GM10847 (cell line): ENCODE results near the gene OPTN.
A peak's percentile ranks its signal among the peaks of the same experiment; 100 is the strongest.

Experiments
- POLR2A ChIP-seq: IDR thresholded peaks from 2 replicates; pipeline ENCODE4 v1.6.1; 2011; ENCODE audit not compliant: insufficient read length; ENCODE audit errors: extremely low read depth

OPTN gene

GRCh38 chr10:13144814-13145213 is 44.9 kb downstream of the OPTN start:
- TF ChIP-seq POLR2A, result no peak

DNA sequence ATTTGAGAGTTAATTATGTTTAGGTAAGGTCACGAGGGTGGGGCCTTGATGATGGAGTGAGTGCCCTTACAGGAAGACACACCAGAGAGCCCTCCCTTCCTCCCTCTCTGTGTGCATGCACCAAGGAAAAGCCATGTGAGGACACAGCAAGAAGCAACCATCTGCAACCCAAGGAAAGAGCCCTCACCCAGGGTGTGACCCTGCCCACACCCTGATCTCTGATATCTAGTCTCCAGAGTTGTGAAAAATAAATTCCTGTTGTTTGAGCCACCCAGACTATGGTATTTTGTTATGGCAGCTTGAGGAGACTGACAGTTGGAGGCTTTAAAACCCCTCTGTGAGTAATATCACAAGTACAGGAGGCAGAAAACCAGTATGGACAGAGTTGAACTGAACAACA is 46.4 kb downstream of the OPTN start:
- TF ChIP-seq POLR2A, result no peak

- TF ChIP-seq POLR2A, result no peak
Measured at GRCh38 chr10:13147161-13147560, 47.2 kb downstream of the OPTN start.

GRCh38 chr10:13152296-13152695 is 52.3 kb downstream of the OPTN start:
- no peak for TF ChIP-seq POLR2A

- no peak for TF ChIP-seq POLR2A
Measured at GRCh38 chr10:13158401-13158800, 58.4 kb downstream of the OPTN start.

DNA sequence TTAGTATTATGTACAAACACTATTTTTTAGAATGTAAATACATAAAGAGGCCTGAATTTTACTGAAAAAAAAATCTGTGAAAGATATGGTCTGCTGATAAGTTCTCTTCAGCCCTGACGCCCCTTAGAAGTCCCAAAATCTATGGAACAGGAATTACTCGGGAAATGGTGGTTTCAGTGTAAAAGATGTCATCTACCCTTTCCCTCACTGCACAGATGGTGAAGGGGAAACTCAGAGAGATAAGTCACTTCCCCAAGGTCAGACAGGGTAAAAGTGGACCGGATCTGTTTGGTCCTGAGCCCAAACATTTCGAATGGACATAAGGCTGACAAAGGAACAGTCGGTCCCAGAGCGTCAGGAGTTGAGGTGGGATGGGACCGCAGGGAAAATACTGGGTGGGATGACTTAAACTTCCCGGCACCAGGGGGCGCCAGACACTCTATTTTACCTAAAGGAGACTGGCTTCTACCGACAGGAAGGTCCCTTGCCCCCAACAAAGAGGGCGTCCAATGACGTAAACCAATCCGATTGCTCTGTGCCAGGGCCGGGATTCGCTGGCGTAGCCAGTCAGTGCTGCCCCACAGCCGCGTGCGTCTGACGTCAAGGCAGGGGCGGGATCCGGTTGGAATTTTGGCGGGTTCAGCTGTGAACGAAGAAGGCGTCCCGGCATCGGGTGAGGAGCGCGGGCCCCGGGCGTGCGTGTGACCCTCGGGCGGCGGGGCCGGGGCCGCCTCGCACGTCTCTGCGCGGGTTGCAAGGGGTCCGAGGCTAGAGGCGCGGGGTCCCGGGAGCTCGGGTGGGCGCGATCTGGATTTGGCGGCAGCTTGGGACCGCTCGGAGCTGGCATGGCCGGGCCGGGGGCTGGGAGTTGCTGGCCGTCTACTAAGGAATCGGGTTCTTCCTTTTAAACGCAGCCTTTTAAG is 61.2 kb downstream of the OPTN start, which contains the start of gene MCM10:
Gene MCM10 (plus strand): TSS at position 625 of the 923 bp plus-strand sequence. CDS start 2,645 bp downstream, outside the sequence.
- peak; percentile 46 for TF ChIP-seq POLR2A

DNA sequence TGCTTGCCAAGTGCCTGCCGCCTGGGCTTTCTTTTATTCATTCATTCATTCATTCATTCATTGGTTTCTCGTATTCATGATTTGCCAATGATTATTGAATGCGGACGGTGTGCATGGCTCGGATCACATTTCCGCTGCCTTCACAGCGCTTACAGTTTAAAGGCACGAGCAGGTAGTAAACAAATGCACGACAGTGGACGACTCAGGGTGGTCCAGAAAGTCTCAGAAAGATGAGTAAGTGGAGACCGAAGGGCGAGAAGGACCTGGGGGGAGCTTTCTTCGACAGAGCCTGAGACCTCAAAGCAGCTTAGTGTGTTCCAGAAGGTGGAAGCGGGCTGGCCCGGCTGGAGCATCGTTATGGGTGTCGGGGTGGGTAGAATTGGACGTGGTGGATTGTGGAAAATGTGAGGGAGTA is 61.9 kb downstream of the OPTN start:
- TF ChIP-seq POLR2A, result no peak

DNA sequence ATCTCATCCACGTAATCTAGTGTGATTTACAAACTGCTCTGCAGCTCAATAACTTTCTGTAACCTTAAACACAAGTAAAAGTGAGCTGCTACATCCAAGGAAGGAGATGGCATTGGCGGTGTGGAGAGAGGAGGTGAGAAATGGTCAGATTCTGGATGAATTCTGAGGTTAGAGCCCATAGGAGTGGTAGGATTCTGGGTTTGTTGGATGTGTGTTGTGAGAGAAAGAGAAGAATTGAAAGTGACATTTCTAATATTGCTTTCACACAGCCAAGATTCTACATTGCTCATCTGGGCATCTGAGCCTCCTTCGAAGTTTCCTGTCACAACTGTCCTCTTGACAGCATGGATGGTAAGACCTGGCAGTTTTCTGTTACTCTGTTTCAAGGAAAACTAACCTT is 63.9 kb downstream of the OPTN start:
- no peak for TF ChIP-seq POLR2A

GRCh38 chr10:13165177-13165576 is 65.2 kb downstream of the OPTN start:
- TF ChIP-seq POLR2A, result no peak

- TF ChIP-seq POLR2A, result no peak
Measured at GRCh38 chr10:13167568-13167967, 67.6 kb downstream of the OPTN start.

DNA sequence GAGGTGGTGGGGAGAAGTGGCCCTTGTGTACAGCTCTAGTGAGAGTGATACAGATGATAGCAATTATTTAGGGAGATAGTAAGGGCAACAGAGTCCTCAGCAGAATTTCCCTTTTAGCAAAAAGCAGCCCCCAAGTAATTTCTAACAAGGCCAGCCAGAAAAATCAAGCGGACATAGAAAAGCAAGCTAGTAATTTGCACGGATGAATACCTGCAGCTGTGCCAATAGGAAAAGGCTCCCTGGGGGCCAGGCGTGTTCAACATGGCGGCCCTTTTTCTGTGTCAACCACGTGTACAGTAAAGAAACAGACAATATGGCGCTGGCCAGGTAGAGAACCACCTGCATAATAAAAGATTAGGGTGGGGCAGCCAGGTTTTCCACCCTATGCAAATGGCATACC is 68.8 kb downstream of the OPTN start:
- TF ChIP-seq POLR2A, result no peak

DNA sequence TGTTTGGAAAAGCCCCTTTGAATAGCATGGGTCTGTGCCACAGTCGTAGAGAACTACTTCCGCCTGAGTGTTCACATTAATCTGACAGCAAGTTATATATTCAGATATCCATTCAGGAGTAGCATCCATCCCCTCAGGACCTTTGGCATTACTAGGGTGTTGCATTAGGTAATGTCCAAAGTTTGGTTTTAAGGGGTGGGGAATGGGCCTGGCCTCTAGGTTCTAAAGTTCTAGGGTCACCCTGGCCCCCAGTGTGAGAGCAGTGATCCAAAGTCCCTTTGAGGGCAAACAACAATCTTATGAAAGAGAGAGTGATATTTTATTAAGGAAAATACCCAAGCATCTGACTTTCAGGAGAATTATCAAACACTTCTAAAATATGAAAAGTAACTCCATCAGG is 73.7 kb downstream of the OPTN start:
- TF ChIP-seq POLR2A, result no peak

GRCh38 chr10:13180788-13181187 is 80.8 kb downstream of the OPTN start:
- TF ChIP-seq POLR2A, result no peak

DNA sequence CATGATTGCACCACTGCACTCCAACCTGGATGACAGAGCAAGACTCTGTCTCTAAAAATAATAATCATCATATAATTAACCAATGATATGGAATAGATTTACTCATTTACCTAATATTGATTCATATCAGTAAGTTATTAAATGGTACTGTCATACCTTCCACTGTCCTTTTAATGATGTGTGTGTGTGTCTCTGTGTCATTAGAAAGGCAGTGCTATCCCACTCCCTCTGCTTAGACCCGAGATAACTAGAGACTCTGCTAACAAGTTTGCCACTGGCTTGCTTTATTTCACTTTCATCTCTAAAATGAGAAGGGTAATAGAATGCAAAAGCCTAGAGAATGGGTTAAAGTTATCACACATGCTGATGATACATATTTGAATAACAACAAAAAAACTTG is 82.5 kb downstream of the OPTN start:
- no peak for TF ChIP-seq POLR2A

GRCh38 chr10:13183625-13184024 is 83.7 kb downstream of the OPTN start:
- TF ChIP-seq POLR2A, result no peak

DNA sequence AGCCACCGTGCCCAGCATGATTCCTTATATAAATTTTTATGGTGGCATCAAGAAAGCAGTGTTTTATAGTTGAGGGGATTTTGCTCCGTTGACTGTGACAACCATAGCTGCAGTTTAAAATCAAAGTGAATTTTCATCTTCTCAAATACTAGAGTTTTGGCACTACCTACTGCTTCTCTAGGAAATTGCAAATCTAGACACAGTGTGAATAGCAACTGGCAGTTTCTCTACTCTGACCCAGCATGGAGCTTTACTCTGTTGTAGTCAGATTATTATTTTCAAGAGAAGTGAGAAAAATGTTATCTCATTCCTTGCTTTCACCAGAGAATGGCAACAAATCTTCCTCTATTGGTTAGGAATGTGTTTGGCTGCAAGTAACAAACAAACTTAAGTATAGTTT is 84.3 kb downstream of the OPTN start:
- TF ChIP-seq POLR2A, result no peak

- TF ChIP-seq POLR2A, result no peak
Measured at GRCh38 chr10:13184730-13185514, 85.0 kb downstream of the OPTN start.

GRCh38 chr10:13187135-13187534 is 87.2 kb downstream of the OPTN start:
- TF ChIP-seq POLR2A, result no peak
